Measurements from ENCODE around the gene TGOLN2.

TGOLN2 gene

DNA sequence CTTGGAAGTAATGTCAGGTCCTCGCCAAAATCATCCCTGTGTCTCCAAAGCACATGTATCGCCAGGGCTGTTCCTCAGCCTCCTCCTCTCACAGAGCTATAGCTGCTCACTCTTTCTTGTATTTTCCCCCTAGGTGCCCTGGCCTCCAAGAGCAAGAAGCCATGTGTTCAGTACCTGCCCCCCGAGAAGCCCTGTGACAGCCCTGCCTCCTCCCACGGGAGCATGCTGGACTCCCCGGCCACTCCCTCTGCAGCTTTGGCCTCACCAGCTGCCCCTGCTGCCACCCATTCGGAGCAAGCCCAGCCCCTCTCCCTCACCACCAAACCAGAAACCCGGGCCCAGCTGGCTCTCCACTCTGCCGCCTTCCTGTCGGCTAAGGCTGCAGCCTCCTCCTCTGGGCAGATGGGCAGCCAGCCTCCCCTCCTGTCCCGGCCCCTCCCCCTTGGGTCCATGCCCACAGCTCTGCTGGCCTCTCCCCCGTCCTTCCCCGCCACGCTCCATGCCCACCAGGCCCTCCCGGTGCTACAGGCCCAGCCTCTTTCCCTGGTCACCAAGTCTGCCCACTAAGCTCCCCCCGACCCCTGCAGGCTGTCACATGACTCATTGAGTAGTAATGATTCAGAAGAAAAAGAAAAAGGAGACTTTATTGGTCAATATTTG is 18.8 kb downstream of the TGOLN2 start:
- no peak for DNase-seq

DNA sequence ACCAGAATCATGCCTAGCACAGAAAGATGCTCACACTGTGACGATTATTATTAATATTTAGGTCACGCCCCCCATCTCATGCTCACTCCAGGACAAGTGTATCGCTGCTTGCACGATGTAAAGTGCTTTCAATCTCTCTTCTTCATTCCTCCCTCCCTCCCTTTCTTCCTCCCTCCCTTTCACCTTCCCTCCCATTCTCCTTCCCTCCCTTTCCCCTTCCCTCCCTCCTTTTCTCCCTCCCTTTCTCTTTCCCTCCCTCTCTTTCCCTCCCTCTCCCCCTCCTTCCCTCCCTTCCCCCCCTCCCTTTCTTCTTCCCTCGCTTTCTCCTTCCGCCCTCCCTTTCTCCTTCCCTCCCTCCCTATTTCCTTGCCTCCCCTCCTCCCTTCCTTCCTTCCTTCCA is 19.6 kb downstream of the TGOLN2 start:
- no peak for DNase-seq

DNA sequence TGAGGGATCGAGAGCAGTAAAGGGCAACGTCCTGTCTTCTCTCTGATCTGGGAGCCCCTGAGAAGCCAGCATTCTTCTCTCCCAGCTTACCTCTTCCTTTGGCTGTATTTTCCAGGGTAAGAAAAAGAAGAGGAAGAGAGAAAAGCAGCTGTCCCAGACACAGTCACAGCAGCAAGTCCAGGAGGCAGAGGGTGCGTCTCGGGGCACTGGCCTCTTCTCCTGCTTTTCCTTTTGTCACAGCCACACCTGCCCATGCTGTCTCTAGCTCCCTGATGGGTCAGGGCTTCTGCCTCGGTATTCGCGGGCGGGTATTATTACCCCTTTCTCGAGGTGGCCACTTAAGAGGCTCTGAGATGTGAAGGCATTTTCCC is 20.3 kb downstream of the TGOLN2 start:
- no peak for DNase-seq

DNA sequence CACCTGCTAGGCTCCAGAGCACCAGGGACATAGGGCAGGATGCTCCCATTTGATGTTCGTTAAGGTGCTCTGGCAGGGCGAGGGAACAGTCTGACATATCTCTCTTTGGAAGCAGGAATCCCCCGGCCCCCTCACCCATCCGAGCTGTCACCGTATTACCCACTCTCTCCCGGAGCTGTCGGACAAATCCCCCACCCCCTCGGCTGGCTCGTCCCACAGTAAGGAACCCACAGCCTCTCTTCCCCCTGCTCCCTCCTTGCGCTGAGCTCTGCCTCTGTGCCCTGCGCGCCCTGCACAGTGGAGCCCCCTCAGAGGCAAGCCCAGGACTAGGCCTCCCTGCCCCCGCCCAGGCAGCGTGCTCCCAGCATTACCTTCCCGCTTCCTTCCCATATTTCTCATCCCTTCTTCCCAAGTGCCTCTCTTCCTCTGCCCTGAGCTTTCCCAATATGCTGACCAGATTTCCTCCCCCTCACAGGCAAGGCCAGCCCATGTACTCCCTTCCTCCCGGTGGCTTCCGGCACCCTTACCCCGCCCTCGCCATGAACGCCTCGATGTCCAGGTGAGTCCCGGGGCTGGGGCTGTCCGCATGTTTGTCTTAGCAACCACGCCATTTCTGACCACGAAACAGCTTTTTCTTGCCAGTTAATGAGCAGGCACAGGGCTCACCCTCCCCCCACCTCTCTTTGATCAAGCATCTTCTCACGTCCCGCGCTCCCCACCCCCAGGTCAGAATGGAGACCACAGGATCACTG is 23.8 kb downstream of the TGOLN2 start:
- no peak for DNase-seq

DNA sequence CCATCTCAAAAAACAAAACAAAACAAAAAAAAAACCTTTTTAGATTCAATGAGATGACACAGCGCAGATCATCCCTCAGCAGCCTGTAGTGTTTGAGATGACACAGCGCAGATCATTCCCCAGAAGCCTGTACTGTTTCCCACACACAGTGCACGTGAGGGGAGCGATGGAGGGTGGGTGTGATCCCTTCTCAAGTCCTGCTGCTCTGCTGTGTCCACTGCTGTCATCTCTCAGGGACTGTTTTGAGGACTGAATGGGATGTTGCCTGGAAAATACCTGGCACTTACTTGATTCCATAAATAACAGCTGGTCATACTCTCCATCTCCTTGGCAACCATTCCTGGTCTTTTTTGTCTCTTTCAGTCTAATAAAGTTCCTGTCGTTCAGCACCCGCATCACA is 25.7 kb downstream of the TGOLN2 start:
- no peak for DNase-seq

DNA sequence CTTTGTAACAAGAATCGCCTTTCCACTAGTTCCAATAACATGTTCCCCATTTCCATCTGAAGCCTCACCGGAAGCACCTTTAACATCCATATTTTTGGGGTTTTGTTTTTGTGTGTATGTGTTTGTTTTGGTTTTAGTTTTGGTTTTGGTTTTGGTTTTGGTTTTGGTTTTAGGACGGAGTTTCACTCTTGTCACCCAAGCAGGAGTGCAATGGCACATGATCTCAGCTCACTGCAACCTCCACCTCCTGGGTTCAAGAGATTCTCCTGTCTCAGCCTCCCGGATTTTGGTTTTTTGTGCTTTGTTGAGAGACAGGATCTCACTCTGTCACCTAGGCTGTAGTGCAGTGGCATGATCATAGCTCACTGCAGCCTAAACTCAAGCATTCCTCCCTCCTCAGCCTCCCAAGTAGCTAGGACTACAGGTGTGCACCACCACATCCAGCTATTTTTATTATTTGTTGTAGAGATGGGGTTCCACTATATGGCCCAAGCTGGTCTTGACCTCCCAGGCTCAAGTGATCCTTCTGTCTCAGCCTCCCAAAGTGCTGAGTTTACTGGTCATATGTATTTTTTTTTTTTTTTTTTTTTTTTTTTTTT is 36.3 kb downstream of the TGOLN2 start:
- DNase-seq = no peak

DNA sequence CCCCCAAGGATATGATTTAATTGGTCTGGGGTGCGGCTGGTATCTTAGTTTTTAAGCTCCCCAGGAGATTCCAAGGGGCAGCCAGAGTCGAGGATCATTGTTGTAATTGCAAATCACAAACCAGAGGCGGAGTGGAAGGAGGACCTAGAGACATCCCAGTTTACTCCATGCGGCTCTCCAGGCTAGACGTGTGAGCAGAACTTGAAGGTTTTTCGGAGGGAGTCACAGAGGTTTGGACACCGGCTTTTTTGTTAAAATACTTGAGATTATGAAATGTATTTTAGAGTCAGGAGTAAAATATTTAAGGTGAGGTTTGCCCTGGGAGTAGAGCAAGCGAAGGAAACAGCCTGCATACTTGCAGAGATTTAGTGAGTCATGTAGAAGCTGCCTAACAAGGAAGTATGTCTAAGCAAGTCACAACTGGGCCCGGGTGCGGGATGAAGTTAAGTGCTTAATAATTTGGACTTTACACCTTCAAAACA is 39.5 kb downstream of the TGOLN2 start:
- DNase-seq = no peak

DNA sequence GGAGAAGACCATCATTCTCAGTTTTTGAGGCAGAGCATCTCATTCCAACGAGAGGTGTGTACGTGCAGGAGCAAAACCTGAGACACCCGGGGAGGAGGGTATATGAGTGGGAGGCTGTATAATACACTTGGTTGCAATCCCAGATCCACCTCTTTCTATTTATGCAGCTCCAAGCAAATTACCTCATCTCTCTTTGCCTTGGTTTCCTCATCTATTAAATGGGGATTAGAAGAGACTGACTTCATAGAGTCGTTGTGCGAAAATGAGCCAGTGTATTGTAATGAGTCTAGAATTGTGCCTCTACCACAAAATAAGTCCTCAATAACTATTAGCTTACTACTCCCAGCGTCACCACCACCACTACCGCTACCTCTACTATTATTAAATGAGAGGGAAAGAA is 40.1 kb downstream of the TGOLN2 start:
- no peak for DNase-seq

DNA sequence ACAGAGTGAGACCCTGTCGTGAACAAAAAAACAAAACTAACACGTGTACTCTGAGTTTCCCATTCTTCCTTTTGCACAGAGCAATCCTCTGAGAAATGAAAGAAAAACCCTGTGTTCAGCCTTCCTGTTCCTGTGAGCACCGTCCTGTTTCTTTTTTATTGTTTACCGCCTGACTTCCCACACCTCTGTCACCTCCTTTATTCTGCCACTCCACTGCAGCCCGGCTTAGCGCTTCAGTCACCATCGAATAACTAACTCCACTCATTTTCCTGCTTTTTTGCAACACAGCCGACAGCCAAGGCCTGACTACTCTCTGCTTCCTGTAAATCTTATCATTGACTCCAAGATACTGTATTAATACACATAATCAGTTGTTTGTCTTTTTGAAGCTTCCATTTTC is 40.9 kb downstream of the TGOLN2 start:
- no peak for DNase-seq

DNA sequence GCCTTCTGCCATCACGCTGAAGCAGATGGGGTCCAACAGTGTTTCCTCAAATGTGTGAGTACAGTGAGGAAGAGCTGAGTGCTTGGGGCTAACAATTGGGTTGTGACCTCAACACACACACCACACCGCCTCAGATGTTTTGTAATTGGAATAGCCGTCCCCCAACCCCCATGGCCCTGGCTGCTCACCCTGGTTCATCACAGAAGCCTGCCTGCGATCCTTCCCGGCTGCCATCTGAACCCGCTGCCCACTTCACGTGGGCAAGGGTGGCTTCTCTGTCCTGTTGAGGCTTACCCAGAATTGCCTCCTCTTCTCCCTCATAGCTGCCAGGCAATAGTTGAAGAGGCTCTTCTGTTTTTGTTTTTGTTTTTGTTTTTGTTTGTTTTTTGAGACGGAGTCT is 44.1 kb downstream of the TGOLN2 start:
- no peak for DNase-seq

DNA sequence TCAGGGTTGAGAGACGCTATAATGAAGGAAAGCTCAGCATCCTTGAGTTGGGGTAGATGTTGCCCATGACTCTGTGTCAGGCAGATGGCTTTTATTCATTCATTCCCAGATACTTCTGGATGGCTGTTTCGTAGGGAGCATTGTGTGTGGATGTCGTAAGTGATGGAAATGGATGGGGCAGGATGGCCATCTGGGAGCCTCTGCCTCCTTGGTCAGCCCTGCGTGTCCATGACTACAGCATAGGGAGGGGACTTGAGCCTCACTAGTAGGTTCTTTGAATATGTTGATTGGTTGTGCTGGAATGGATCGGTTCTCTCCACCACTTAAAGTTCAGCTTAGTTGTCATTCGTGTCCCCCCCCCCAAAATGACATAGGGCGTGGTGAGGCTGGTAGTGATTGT is 44.9 kb downstream of the TGOLN2 start:
- no peak for DNase-seq

DNA sequence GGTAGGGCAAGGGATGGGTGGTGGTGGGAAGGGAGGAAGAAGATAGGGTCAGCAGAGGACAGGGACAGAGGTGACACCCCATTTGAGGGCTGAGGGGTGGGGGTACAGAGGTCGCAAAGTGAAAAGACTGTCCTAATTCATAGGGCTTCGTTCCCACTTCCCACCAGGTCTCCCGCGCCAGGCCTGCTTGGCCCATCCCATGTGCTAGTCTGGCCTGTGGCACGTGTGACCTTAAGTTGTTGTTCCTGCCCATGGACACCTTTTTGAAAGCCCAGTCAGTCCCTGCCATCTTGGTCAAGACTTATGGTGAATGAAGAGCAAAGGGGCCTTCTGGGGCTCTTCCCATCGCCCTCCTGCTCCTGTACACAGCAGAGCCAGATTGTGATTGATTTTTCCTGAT is 46.2 kb downstream of the TGOLN2 start:
- no peak for DNase-seq

DNA sequence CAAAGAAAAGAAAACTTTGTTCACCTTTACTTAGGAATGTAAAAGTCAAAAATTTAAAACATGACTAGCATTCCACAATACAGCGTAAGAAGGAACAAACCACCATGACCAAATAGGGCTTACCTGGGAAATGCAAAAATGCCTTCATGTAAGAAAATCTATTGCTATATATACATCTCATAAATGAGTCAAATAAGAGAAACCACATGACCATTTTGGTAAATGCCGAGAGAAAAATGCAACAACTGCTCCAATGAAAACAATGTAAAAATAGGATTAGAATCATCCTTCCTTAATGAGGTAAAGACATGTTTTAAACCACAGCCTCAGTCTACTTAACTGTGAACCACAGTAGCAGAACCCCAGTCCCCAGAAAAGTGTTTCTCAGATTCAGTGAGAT is 49.4 kb downstream of the TGOLN2 start:
- DNase-seq = no peak

DNA sequence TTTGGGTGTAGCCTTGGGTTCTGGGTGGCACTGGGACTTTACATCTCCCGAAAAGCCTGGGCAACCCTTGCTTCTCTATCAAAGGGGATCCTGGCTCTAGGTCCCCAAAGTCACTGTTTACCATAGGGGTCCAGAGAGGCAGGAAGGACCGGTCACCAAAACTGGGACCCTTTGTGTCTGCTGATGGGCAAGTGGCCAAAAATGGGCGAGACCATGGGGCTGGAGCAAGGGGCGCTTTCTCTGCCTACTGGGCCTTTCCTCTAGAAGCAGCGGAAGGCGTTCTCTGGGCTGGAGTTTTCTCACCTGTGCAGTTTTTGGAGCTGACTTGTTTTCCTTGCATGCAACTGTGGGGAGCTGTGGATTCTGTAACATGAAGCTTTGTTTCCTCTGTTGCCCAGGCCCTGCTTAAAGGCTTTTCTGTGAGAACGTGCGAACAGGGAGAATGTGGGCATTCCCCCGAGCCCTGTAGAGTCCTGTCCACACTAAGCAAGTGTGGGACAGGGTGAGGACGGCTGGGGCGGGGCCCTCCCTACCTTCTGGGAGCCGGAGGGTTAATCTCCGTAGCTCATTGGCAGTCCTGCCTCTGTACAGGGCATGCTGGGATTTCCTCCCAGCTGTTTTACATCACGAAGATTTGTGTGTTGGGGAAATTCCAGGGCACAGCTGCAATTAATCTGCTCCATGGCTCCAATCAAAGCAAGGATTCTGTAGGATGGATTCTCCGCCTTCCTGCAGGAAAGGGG is 50.2 kb downstream of the TGOLN2 start:
- DNase-seq = no peak

DNA sequence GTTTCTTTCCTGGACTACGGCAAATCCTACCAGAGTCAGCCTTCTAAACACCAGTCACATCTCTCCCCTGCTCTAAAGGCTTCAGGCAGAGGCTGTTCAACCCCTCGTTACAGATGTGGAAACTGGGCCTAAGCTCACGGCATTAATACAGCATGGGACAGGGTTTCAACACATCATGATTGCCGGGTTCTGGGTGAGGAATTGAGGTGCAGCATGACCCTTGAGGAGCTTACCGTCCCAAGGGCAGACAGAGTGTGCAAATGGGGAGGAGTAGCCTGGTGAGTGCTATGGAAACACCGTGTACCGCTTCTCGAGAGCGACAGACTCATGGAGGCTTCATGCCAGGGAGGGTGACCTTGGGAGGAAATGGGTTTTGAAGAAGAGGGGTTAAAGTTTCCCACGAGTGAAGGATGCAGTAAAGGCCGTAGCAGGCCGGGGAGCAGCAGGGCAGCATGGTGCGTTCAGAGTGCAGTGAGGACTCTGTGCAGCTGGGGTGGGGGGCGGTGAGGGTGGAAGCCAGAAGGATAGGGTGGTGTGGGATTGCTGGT is 51.1 kb downstream of the TGOLN2 start:
- no peak for DNase-seq

DNA sequence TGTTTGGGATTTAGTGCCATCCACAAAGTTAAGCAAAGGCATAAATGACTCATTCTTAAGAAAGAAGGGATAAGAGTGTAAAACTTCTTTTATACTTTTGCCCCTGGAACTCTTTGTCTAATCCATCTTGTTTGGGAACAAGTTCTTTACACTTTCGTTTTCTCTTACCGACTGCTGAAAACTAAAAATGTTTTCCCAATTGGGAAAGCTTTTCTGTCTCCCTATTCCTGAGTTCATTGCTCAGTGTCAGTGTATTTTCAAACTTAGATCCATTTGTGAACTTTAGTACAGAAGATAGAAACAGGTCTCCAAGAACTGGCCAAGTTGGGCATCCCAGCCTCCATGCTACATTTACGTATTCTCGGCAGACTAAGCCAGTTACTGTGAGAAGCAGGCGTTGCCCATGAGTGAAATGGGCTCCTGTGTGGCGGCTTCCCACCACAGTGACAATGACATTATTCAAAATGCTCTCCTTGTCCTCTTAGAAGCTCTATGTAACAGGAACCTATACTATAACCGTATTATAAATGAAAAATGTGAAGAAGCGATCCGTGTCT is 51.7 kb downstream of the TGOLN2 start:
- DNase-seq = no peak

DNA sequence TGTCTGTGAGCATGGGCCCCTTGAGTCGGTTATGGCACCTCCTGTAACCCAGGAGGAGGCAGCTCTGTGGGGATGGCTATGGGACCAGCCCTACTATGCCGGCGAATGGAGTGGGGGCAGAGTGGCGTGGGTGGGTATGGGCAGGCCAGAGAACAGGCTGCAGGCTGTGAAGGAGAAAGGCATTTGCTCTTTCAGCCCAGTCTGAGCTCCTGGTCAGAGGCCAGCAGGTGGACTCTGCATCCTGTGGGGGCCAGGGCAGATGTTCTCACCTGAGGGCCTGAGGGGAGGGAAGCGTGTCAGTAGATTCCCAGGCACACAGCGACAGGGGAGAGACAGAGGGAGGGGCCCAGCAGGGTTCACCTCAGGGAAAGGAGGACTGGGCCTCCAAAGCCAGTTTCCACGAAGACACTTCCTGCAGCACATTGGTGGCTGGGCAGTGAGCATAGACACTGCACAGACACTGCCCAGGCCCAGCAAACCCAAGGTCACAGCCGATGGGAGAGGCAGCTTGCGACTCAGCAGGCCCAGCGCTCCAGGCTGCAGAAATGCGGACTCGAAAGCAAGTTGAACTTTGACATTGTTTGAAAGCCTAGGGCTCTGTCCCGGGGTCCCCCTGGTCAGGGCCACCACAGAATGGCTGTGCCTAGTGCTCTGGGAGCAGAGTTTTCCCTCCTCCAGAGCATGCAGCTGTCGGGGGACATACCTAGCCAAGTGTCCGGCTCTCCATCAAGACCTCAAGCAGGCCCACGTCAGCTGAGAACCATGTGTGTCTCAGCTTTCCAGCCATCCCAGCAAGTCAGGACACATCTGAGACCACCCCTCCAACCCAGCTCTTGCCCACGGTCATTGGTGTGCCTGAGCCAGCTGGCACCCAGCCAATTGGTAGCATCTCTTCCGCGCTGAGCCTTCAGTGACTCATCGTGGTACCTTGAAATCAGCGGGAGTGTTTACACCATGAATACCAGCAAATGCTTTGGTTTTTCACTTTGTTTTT is 53.8 kb downstream of the TGOLN2 start:
- DNase-seq = no peak

DNA sequence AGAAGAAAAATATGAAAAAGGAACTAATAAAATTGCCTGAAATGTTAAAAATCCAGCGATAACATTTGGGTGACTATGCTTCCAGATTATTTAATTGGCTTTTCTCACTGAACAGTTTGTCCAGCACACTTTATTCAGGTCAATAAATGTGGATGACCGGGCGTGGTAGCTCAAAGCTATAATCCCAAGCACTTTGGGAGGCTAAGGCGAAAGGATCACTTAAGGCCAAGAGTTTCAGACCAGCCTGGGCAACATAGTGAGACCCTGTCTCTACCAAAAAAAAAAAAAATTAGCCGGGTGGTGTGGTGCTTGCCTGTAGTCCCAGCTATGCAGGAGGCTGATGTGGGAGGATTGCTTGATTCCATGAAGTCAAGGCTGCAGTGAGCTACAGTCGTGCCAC is 55.4 kb downstream of the TGOLN2 start:
- no peak for DNase-seq

DNA sequence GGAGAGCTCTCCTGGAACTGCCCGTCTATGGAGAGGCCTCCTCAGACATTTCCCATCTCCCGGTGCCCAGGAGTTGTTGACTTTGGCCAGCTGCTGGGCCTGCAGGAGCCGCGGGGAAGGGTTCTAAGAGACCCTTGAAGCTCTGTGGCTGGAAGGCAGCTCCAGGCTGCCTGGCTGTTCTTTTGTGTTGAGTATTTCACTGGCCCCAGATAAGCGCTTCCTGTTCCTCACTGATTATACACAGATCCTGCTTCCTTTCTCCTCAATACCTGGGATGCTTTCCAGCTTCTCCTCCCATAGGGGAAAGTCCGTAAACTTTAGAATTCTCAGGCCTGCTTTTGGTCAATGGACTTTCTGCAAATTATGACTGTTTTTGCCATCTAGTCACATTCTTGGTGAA is 57.8 kb downstream of the TGOLN2 start:
- DNase-seq = no peak
